WTC11 (cell line): ENCODE measurements around the gene PLEKHA1. TPM values are rescaled to one million over a fixed set of nuclear protein-coding genes. Genes with fewer than 3 reads are reported as not detected.

Experiments used
- ATAC-seq: fragments of 200-7000 bp; cut with Tn5 transposase; 2 replicates; pipeline ENCODE4 v1.10.0; 2021; ENCODE audit warnings: mild to moderate bottlenecking, moderate library complexity
- CTCF ChIA-PET: fragments of 300-600 bp; sonication (Branson Sonifier 250); formaldehyde crosslinking; loops from one replicate; lab custom pipeline; 2021; ENCODE audit warnings: antibody characterized with exemption; lab: Charles Lee
- POLR2A ChIA-PET: fragments of 350-600 bp; sonication (Branson Sonifier 250); formaldehyde crosslinking; loops from one replicate; lab custom pipeline; 2021; ENCODE audit warnings: antibody characterized with exemption; lab: Charles Lee
- DNase-seq: peaks from one replicate; pipeline ENCODE4 v3.0.0; 2021; ENCODE audit warnings: low spot score
- H3K27ac Mint-ChIP-seq: 2 replicates; pipeline ENCODE4 v1.8.0; 2021; ENCODE audit warnings: mixed read lengths
- H3K27me3 Mint-ChIP-seq: 2 replicates; pipeline ENCODE4 v1.8.0; 2021; ENCODE audit warnings: low read depth, mild to moderate bottlenecking, moderate library complexity, mixed read lengths
- H3K36me3 Mint-ChIP-seq: 2 replicates; pipeline ENCODE4 v1.8.0; 2021; ENCODE audit warnings: mixed read lengths
- H3K4me1 Mint-ChIP-seq: 2 replicates; pipeline ENCODE4 v1.8.0; 2022; ENCODE audit warnings: mixed read lengths
- H3K4me3 Mint-ChIP-seq: 2 replicates; pipeline ENCODE4 v1.8.0; 2021; ENCODE audit warnings: mild to moderate bottlenecking, moderate library complexity, mixed read lengths
- H3K9me3 Mint-ChIP-seq: 2 replicates; pipeline ENCODE4 v1.8.0; 2021; ENCODE audit warnings: mixed read lengths
- ATF1 ChIP-seq: sonication (generic); formaldehyde crosslinking; IDR thresholded peaks from 2 replicates; pipeline ENCODE4 v1.8.1; 2023; ENCODE audit warnings: mild to moderate bottlenecking, moderate library complexity, missing genetic modification reagents
- CREB1 ChIP-seq: sonication (generic); formaldehyde crosslinking; IDR thresholded peaks from 2 replicates; pipeline ENCODE4 v1.8.0; 2023; ENCODE audit warnings: mild to moderate bottlenecking, missing genetic modification reagents
- EMX1 ChIP-seq: fragments of 250-450 bp; sonication (Bioruptor Pico); IDR thresholded peaks from 2 replicates; pipeline ENCODE4 v1.8.0; 2021; ENCODE audit warnings: mild to moderate bottlenecking
- FOXJ3 ChIP-seq: sonication (generic); formaldehyde crosslinking; IDR thresholded peaks from 2 replicates; pipeline ENCODE4 v1.9.0; 2021; ENCODE audit warnings: missing genetic modification reagents, mild to moderate bottlenecking, borderline replicate concordance
- FOXK1 ChIP-seq: sonication (generic); formaldehyde crosslinking; IDR thresholded peaks from 2 replicates; pipeline ENCODE4 v1.8.0; 2022; ENCODE audit warnings: mild to moderate bottlenecking, moderate library complexity, missing genetic modification reagents
- JAZF1 ChIP-seq: fragments of 250-450 bp; sonication (Bioruptor Pico); IDR thresholded peaks from 2 replicates; pipeline ENCODE4 v1.9.0; 2021; ENCODE audit warnings: moderate library complexity, mild to moderate bottlenecking, inconsistent platforms
- RELA ChIP-seq: sonication (generic); formaldehyde crosslinking; IDR thresholded peaks from 2 replicates; pipeline ENCODE4 v1.8.1; 2022; ENCODE audit warnings: missing genetic modification reagents, mild to moderate bottlenecking, borderline replicate concordance
- RORB ChIP-seq: fragments of 250-450 bp; sonication (Bioruptor Pico); IDR thresholded peaks from 2 replicates; pipeline ENCODE4 v1.9.0; 2021; ENCODE audit warnings: mild to moderate bottlenecking
- SMAD4 ChIP-seq: sonication (generic); formaldehyde crosslinking; IDR thresholded peaks from 2 replicates; pipeline ENCODE4 v1.8.0; 2022; ENCODE audit warnings: mild to moderate bottlenecking, missing genetic modification reagents
- ZBTB21 ChIP-seq: sonication (generic); formaldehyde crosslinking; IDR thresholded peaks from 2 replicates; pipeline ENCODE4 v1.8.1; 2023; ENCODE audit warnings: mild to moderate bottlenecking, missing genetic modification reagents, borderline replicate concordance
- ZNF317 ChIP-seq: sonication (generic); formaldehyde crosslinking; IDR thresholded peaks from 2 replicates; pipeline ENCODE4 v1.8.1; 2023; ENCODE audit warnings: low read depth, mild to moderate bottlenecking, moderate library complexity, missing genetic modification reagents, borderline replicate concordance
- total RNA-seq: library from RNA; stranded (reverse); gene quantifications from 3 replicates; pipeline ENCODE4 v1.2.3, GENCODE V29; 2021
- TF ChIP-seq, protein P1 (sequence below): sonication (generic); formaldehyde crosslinking; IDR thresholded peaks from 2 replicates; pipeline ENCODE4 v1.8.0; 2022; ENCODE audit warnings: mild to moderate bottlenecking, missing genetic modification reagents
- TF ChIP-seq, protein P2 (sequence below): sonication (generic); formaldehyde crosslinking; IDR thresholded peaks from 2 replicates; pipeline ENCODE4 v1.8.0; 2022; ENCODE audit warnings: mild to moderate bottlenecking, missing genetic modification reagents
- TF ChIP-seq, protein P3 (sequence below): sonication (generic); formaldehyde crosslinking; IDR thresholded peaks from 2 replicates; pipeline ENCODE4 v1.8.1; 2023; ENCODE audit warnings: mild to moderate bottlenecking, missing genetic modification reagents
- TF ChIP-seq, protein P4 (sequence below): fragments of 250-450 bp; sonication (Bioruptor Pico); IDR thresholded peaks from 2 replicates; pipeline ENCODE4 v1.9.0; 2021; ENCODE audit warnings: moderate library complexity, mild to moderate bottlenecking, inconsistent platforms, borderline replicate concordance
- TF ChIP-seq, protein P5 (sequence below): sonication (generic); formaldehyde crosslinking; IDR thresholded peaks from 2 replicates; pipeline ENCODE4 v1.8.1; 2023; ENCODE audit warnings: mild to moderate bottlenecking, moderate library complexity, missing genetic modification reagents
- TF ChIP-seq, protein P6 (sequence below): sonication (generic); formaldehyde crosslinking; IDR thresholded peaks from 2 replicates; pipeline ENCODE4 v1.8.0; 2023; ENCODE audit warnings: mild to moderate bottlenecking, missing genetic modification reagents

Gene PLEKHA1
- total RNA-seq, 1 experiment from 2014 or later, result 34.6 TPM

DNA sequence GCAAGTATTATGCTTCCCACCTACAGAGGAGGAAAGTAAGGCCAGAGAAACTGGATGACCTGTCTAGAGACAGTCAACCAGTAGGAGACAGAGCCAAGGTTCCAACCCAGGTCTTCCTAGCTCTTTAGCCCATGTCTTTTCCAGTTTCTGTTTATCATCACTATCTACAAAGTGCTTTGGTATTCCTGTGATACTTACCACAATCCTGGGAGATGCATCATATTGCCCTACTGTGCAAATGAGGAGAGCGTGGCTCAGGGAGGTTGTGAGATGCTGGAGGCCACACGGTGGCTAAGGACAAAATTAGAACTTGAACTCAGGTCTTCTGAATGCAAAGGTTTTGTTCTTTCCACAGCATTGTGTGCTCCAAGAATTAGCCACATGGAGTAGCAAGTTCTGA lies 11.2 kb upstream of the PLEKHA1 start (continued):
- TF ChIP-seq, protein P1, sequence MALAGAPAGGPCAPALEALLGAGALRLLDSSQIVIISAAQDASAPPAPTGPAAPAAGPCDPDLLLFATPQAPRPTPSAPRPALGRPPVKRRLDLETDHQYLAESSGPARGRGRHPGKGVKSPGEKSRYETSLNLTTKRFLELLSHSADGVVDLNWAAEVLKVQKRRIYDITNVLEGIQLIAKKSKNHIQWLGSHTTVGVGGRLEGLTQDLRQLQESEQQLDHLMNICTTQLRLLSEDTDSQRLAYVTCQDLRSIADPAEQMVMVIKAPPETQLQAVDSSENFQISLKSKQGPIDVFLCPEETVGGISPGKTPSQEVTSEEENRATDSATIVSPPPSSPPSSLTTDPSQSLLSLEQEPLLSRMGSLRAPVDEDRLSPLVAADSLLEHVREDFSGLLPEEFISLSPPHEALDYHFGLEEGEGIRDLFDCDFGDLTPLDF (CRISPR knock-in tag), result no peak

DNA sequence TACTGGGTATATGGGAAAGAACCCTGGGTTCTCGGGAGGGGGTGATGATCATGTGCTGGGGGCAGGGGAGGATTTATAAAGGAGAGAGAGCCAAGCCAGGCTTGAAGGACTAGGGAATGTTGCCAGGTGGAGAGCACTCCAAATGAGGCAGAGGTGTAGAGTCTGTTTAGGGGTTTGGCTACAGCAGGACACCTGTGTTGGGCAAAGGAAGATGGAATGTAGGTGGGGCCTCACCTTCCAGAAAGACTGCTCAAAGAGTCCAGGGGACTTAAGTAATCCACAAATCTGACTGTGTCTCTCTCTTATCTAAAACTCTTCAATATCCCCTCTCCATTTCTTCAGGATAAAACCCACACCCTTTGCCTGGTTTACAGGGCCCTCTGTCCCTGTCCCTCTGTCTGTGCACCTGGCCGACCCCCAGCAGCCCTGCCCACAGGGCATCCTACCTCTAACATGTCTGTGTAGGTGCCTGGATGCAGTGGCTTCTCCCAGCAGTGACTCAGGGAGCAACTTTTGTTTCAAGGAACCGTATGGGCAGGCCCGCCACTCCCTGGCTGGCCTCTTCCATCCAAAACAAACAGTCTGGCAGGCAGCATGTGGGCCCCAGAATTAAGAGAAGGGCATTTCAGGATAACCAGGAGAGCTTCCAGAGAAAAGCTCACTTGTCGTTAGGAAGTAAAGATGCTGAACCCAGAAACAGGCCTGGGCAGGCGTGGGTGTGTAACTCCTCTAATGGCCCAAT lies 10.6 kb upstream of the PLEKHA1 start:
- Mint-ChIP-seq H3K27me3 (no peaks in the 10 kb centered on the region), H3K36me3 (peaks cover 6% of the 10 kb centered on the region; the same call in 1 of the 2 replicates), H3K9me3 (peaks cover 14% of the 10 kb centered on the region), H3K4me3 (no peak overlapping the region), H3K4me1 (peaks cover 7% of the 10 kb centered on the region), H3K27ac (no peak overlapping the region)
- CTCF ChIA-PET, result interaction anchor here (1.0 kb wide), 1 partner anchor 10 kb away, joined by 3 read pairs; the partner anchor contains the start of gene PLEKHA1
- TF ChIP-seq ATF1 (CRISPR knock-in tag) (no peak), SMAD4 (CRISPR knock-in tag) (no peak), RELA (no peak), ZBTB21 (CRISPR knock-in tag) (no peak), FOXK1 (CRISPR knock-in tag) (no peak), FOXJ3 (no peak), EMX1 (CRISPR knock-in tag) (no peak), RORB (CRISPR knock-in tag) (no peak), JAZF1 (CRISPR knock-in tag) (no peak), ZNF317 (CRISPR knock-in tag) (no peak), CREB1 (CRISPR knock-in tag) (no peak)
- TF ChIP-seq, protein P2, sequence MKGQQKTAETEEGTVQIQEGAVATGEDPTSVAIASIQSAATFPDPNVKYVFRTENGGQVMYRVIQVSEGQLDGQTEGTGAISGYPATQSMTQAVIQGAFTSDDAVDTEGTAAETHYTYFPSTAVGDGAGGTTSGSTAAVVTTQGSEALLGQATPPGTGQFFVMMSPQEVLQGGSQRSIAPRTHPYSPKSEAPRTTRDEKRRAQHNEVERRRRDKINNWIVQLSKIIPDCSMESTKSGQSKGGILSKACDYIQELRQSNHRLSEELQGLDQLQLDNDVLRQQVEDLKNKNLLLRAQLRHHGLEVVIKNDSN (CRISPR knock-in tag), result no peak
- TF ChIP-seq, protein P3, sequence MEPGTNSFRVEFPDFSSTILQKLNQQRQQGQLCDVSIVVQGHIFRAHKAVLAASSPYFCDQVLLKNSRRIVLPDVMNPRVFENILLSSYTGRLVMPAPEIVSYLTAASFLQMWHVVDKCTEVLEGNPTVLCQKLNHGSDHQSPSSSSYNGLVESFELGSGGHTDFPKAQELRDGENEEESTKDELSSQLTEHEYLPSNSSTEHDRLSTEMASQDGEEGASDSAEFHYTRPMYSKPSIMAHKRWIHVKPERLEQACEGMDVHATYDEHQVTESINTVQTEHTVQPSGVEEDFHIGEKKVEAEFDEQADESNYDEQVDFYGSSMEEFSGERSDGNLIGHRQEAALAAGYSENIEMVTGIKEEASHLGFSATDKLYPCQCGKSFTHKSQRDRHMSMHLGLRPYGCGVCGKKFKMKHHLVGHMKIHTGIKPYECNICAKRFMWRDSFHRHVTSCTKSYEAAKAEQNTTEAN (CRISPR knock-in tag), result no peak
- TF ChIP-seq, protein P4, sequence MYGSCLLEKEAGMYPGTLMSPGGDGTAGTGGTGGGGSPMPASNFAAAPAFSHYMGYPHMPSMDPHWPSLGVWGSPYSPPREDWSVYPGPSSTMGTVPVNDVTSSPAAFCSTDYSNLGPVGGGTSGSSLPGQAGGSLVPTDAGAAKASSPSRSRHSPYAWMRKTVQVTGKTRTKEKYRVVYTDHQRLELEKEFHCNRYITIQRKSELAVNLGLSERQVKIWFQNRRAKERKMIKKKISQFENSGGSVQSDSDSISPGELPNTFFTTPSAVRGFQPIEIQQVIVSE (CRISPR knock-in tag), result no peak
- TF ChIP-seq, protein P5, sequence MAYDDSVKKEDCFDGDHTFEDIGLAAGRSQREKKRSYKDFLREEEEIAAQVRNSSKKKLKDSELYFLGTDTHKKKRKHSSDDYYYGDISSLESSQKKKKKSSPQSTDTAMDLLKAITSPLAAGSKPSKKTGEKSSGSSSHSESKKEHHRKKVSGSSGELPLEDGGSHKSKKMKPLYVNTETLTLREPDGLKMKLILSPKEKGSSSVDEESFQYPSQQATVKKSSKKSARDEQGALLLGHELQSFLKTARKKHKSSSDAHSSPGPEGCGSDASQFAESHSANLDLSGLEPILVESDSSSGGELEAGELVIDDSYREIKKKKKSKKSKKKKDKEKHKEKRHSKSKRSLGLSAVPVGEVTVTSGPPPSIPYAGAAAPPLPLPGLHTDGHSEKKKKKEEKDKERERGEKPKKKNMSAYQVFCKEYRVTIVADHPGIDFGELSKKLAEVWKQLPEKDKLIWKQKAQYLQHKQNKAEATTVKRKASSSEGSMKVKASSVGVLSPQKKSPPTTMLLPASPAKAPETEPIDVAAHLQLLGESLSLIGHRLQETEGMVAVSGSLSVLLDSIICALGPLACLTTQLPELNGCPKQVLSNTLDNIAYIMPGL, result no peak
- TF ChIP-seq, protein P6, sequence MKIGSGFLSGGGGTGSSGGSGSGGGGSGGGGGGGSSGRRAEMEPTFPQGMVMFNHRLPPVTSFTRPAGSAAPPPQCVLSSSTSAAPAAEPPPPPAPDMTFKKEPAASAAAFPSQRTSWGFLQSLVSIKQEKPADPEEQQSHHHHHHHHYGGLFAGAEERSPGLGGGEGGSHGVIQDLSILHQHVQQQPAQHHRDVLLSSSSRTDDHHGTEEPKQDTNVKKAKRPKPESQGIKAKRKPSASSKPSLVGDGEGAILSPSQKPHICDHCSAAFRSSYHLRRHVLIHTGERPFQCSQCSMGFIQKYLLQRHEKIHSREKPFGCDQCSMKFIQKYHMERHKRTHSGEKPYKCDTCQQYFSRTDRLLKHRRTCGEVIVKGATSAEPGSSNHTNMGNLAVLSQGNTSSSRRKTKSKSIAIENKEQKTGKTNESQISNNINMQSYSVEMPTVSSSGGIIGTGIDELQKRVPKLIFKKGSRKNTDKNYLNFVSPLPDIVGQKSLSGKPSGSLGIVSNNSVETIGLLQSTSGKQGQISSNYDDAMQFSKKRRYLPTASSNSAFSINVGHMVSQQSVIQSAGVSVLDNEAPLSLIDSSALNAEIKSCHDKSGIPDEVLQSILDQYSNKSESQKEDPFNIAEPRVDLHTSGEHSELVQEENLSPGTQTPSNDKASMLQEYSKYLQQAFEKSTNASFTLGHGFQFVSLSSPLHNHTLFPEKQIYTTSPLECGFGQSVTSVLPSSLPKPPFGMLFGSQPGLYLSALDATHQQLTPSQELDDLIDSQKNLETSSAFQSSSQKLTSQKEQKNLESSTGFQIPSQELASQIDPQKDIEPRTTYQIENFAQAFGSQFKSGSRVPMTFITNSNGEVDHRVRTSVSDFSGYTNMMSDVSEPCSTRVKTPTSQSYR, result no peak
- POLR2A ChIA-PET, result interaction anchor here (1.4 kb wide), 1 partner anchor 10 kb away, joined by 5 read pairs; the partner anchor contains the start of gene PLEKHA1
- ATAC-seq (no peak), DNase-seq (no peak)
